GM19239 (cell line): ENCODE data around the gene C7.
"Not testable (repeated sequence)": the region's sequence is repeated elsewhere in the genome, so short reads cannot be mapped to it uniquely, and the experiment has no call there.

ENCODE experiments used
- DNase-seq: peaks from one replicate; pipeline ENCODE4 v3.0.0; 2011; ENCODE audit warnings: low spot score; ENCODE audit not compliant: insufficient read length
- FAIRE-seq: peaks from 2 replicates; lab custom pipeline; 2011; peaks lifted over from hg19 to GRCh38; lab: Jason Lieb, UNC

C7 gene

DNA sequence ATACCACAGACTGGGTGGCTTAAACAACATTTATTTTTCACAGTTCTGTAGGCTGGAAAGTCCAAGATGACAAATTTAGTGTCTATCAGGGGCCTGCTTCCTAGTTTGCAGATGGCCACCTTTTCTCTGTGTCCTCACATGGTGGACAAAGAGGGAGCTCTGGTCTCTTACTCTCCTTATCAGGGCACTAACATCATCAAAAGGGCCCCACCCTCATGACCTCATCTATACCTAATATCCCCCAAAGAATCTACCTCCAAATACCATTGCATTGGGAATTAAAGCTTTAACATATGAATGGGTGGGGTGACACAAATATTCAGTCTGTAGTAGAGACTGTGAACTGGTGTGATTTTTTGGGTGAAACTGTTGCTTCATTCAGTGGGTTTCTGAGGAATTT, 78.1 kb downstream of the C7 start:
- no peak for DNase-seq
- no peak for FAIRE-seq

DNA sequence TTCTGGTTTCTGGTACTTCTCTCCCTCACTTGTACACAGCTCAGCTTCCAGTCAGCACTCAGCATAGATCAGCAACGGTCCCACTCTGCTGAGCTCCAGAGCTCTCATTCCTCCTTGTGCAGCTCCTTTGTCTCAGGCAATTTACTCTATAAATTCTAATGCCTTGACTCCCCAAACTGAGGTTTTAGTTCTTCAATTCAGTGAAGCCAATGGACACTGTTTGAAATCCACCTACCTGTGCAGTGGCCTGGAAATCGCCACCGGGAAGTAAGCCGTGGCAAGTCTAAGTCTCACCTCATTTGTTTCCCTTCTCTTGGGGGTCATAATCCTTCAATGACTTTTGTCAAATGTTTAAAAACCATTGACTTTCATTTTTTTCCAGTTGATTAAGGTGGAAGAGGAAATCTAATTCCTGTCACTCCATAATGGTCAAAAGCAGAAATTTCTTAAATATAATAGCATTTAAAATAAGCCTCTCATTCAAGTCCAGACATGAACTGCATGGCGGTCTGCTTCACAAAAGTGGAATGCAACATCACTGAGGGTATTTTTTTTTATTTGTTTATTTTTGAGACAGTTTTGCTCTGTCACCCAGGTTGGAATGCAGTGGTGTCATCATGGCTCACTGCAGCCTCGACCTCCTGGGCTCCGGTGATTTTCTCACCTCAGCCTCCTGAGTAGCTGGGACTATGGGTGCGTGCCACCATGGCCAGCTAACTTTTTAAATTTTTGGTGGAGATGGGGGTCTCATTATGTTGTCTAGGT, 79.6 kb downstream of the C7 start:
- FAIRE-seq, result no peak
- DNase-seq, result no peak

DNA sequence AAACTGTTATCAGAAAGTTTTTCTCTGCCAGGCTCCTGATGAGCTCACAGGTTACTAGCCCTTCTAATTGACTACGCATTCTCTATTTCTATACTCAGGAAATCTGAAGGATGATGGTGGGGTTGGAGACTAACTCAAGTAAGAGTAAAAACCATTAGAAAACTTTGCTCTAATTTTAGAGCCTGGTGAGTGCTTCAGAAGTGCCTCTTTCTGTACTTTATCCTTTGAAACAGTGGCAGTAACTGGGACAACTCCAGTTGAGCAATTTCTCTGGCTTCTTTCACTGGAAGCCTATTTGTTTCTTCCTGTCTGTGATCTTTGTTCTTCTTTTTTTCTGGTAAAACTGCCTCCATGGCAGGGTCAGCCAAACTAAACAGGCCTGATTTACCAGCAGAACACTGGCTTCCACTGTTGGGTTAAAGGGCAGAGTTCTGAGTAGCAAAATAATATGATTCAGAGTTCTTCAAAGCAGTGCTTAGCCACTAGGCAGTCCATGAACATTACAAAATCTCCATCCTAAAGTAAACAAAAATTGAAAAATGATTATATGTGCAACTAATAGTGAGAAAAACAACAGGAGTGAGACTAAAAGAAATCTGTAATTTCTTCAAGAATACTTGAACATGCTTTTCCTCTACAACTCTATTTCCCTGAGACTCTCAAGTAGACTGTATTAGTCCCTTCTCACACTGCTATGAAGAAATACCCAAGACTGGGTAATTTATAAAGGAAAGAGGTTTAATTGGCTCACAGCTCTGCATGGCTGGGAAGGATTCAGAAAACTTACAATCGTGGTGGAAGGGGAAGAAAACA, 82.1 kb downstream of the C7 start:
- DNase-seq, result no peak

DNA sequence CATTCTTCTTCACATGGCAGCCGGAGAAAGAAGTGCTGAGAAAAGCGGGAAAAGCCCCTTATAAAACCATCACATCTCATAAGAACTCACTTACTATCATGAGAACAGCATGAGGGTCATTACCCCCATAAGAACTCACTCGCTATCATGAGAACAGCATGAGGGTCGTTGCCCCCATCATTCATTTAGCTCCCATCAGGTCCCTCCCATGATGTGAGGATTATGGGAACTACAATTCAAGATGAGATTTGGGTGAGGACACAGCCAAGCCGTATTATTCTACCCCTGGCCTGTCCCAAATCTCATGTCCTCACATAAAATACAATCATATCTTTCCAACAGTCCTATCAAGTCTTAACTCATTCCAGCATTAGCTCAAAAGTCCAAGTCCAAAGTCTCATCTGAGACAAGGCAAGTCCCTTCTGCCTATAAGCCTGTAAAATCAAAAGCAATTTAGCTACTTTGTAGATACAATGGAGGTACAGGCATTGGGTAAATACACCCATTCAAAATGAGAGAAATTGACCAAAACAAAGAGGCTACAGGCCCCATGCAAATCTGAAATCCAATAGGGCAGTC, 82.8 kb downstream of the C7 start:
- no peak for DNase-seq
- FAIRE-seq, result no peak

More for the DNA sequence above, 82.1 kb downstream of the C7 start:
- FAIRE-seq, result no peak

DNA sequence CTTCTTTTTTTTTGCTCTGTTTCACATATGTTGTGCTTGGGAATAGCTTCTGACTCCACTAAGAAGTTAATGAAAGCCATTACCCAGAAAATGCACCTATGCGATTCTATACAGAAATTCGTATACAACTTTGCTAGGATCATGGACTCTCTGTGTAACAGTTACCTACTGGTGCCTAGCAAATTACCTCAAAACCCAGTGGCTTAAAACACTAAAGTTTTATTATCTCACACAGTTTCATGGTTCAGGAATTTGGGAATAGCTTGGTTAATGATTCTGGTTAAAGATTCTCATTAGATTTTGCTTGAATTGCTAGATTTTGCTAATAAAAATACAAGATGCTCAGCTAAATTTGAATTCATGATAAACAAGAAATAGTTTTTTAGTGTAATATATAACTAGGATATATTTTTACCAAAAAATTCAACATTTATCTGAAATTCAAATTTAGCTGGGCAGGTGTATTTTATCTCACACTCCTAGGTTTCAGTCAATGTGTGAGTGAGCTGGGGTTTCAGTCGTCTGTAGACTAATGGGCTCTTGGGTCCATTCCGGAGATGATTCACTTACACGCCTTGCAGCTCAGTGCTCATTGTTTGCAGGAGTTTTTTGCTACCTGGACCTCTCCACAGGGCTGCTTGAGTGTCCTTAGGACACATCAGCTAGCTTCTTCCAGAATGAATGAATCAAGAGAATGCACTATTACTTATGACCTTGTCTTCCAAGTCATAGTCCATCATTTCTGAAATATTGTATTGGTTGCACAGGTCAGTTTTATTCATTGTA, 86.7 kb downstream of the C7 start:
- FAIRE-seq (no peak), DNase-seq (no peak)

DNA sequence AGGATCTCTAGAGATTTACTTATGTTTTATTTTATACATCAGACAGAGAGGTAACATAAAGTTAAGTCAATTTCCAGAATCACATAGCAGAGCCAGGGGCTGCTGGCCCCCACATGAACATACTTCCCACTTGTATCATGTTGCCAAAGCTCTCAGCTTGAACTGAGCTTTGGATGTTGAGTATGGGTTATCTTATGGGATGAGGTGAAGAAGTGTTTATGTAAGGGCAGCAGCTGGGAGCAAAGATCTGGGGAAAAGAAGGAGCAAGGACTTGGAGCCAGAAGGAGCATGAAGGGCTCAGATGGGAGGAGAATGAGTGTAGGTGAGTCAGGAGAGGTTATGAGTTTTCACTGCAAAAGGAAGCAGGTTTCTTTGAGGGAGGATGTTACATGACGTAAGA, 89.8 kb downstream of the C7 start:
- DNase-seq, result no peak
- no peak for FAIRE-seq

DNA sequence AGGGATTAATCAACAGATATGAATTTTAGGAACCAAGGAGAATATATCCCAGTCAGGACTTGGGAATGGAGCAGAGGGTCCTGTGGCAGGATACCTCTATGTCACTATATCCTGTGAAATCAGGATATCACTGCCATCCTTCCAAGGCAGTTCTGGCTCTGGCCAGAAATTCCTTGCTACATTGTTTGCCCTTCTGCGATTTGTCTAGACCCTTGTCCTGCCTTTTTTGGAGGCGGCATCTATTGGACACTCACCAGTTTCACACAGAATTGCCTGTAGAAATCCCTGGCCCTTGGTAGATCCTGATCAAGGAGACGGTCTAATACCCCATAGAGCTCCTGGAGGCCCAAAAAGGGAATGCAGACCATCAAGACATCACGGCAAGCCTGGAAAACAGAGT, 90.7 kb downstream of the C7 start:
- DNase-seq (no peak), FAIRE-seq (no peak)

DNA sequence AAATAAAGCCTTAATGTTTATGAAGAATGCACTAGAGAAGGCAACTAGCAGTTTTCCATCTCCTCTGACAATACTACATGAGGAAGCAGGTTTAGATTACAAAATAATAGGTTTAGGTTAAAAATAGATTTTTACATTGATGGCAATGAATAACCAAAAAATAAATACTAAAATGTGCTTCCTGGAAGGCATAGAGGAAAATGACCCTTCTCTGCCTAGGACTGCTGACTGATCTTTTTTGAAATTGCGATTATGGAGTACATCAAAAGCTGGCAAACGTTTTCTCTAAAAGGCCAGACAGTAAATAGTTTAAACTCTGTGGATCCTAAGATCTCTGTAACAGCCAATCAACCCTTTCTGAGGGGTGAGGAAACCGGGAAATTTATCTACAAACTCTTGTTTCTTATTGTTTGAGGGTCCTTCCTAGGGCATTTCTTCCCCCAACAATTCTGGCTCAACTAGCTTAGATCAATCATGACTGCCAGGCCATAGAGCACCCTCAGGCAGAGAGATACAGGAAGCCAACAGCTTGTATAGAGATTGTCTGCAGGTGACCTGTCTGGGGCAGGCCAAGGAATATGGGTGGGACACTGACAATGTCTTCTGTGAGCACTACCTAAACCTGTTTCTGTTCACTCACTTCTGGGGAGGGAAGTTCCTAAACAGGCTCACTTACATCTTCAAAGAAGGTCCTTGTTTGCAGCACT, 94.5 kb downstream of the C7 start:
- no peak for FAIRE-seq
- no peak for DNase-seq

DNA sequence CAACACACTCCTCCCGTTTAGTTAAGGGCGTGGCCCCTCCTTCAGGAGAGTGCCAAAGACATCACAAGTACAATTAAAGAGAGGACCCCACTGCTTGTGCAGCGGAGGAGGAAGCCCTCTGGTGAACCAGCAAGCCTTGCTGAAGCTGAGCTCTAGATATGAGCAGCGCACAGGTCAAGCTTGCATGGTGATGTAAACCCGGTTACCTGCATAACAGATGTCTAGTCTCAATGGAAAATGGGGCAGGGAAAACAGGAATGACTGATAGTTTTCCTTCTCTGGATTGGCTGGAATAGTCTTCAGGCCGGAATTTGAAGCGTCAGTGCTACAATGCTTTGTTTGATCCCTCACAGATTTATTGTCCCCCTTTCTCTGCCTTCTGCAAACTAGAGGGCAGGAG, 95.6 kb downstream of the C7 start:
- no peak for DNase-seq
- no peak for FAIRE-seq

DNA sequence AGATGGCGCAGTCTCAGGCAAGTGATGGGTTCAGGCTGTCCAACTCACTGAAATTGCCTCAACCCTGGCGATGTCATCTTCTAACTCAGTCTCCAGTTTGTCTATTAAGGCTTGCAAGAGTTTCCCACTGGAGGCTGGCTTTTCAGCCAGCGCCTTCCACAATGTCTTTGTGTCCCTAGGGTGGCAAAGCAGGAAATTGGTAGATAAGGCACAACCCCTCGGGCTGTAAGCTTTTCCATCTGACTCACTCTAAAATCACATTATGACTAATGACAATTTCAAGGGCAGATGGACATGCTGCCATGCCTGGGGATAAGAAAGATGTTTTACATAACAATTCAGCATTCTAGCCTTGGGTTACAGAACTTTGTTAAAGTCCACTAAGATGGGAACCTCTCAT, 99.9 kb downstream of the C7 start:
- no peak for FAIRE-seq
- DNase-seq, result no peak

DNA sequence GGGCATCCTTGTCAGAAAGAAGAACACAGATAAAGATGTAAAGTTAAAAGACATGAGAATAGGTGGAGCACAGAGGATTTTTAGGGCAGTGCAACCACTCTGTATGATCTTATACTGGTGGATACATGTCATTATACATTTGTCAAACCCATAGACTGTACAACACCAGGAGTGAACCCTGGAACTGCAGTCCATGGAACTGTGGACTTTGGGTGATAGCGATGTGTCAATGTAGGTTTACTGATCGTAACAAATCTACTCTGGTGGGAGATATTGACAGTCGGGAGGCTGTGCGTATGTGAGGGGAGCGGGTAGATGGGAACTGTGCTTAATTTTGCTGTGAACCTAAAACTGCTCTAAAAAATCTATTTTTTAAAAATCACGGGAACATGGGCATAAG, 101.3 kb downstream of the C7 start:
- DNase-seq, result no peak
- no peak for FAIRE-seq

DNA sequence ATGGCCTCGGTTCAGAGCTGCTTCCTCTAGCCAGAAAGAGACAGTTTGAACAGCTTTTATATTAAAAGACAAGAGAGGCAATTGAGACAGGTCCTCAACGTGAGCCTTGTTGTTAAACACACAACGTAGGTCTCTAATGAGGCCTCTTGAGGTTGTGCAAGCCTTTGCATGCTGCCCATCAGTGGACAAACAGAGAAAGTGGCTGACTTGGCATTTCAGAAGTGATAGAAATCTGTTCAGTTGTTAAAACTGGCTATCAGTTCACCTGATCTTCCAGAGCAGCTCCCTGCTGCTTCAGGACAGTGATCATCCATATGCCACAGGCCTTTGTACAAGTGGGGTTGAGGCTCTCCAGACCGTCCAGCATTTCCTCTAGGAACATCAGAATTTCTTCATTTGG, 103.0 kb downstream of the C7 start:
- FAIRE-seq, result no peak
- no peak for DNase-seq

DNA sequence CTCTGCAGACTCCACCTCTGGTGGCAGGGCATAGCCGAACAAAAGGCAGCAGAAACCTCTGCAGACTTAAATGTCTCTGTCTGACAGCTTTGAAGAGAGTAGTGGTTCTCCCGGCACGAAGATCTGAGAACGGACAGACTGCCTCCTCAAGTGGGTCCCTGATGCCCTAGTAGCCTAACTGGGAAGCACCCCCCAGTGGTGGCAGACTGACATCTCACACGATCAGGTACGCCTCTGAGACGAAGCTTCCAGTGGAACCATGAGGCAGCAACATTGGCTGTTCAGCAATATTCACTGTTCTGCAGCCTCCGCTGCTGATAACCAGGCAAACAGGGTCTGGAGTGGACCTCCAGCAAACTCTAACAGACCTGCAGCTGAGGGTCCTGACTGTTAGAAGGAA, 113.3 kb downstream of the C7 start:
- not testable (repeated sequence) for FAIRE-seq

More for the DNA sequence above, 113.3 kb downstream of the C7 start:
- not testable (repeated sequence) for DNase-seq
